ENCODE measurements around the gene CHRNA3.

Gene CHRNA3

DNA sequence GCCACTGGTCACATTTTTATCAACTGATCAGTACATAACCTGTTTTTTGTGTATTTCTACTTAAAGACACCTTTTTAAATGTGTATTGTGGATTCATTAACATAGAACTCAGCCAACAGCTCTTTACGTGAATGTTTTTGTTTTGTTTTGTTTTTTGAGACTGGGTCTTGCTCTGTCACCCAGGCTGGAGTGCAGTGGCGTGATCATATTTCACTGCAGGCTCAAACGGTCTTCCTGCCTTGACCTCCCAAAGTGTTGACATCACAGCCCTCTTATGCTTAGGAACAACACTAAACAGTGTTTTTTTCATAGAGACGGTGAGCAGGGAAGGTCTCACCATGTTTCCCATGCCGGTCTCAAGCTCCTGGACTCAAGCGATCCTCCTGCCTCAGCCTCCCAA is 70.6 kb downstream of the CHRNA3 start:
- Mint-ChIP-seq H3K9me3 (no peaks in the 10 kb centered on the region), H3K4me3 (no peak overlapping the region), H3K27ac (peak overlapping the region; percentile 76), H3K4me1 (peaks cover 17% of the 10 kb centered on the region), H3K36me3 (ENCODE audit: low read depth) (peaks cover 44% of the 10 kb centered on the region), H3K27me3 (ENCODE audit: low read depth, poor library complexity) (peaks cover 4% of the 10 kb centered on the region)
- TF ChIP-seq, protein P1, sequence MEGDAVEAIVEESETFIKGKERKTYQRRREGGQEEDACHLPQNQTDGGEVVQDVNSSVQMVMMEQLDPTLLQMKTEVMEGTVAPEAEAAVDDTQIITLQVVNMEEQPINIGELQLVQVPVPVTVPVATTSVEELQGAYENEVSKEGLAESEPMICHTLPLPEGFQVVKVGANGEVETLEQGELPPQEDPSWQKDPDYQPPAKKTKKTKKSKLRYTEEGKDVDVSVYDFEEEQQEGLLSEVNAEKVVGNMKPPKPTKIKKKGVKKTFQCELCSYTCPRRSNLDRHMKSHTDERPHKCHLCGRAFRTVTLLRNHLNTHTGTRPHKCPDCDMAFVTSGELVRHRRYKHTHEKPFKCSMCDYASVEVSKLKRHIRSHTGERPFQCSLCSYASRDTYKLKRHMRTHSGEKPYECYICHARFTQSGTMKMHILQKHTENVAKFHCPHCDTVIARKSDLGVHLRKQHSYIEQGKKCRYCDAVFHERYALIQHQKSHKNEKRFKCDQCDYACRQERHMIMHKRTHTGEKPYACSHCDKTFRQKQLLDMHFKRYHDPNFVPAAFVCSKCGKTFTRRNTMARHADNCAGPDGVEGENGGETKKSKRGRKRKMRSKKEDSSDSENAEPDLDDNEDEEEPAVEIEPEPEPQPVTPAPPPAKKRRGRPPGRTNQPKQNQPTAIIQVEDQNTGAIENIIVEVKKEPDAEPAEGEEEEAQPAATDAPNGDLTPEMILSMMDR (IDR thresholded peaks at IDR 0.05): no peak
- DNase-seq: no peak
